ENCODE data around the gene BPI.

- TF ChIP-seq CTCF (conservative IDR thresholded peaks at IDR 0.05 in 1 of 2, IDR thresholded peaks at IDR 0.05 in 1 of 2; ENCODE audit: low read depth in 1 of 2, low read length in 2 of 2) (no peak), EZH2 (IDR thresholded peaks at IDR 0.05; ENCODE audit: low read length, missing control alignments) (no peak)
Observed at GRCh38 chr20:38325167-38325566, 21.2 kb downstream of the BPI start.

All from fibroblast of lung (primary cell).